ENCODE measurements around the gene MRPL52.
"Not testable (repeated sequence)": the region's sequence is repeated elsewhere in the genome, so short reads cannot be mapped to it uniquely, and the experiment has no call there.

DNA sequence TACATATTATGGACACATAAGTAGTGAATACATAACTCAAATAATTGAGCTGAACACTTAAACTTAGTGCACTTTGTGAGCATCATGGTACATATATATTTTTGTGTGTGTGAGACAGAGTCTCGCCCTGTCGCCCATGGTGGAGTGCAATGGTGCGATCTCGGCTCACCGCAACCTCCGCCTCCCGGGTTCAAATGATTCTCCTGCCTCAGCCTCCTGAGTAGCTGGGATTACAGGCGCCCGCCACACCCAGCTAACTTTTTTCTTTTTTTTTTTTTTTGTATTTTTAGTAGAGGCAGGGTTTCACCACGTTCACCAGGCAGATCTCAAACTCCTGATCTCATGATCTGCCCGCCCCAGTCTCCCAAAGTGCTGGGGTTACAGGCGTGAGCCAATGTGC, 22.5 kb downstream of the MRPL52 start:
- not testable (repeated sequence) for TF ChIP-seq ZNF274 (IDR thresholded peaks at IDR 0.05; ENCODE audit: low read depth, low read length); SUZ12 (IDR thresholded peaks at IDR 0.05; ENCODE audit: extremely low read depth, insufficient read depth, insufficient read length); YY1 (IDR thresholded peaks at IDR 0.05; ENCODE audit: insufficient read depth, insufficient read length)
